ENCODE measurements around the gene C6orf120.
"Not testable (repeated sequence)": the region's sequence is repeated elsewhere in the genome, so short reads cannot be mapped to it uniquely, and the experiment has no call there.

C6orf120 gene

DNA sequence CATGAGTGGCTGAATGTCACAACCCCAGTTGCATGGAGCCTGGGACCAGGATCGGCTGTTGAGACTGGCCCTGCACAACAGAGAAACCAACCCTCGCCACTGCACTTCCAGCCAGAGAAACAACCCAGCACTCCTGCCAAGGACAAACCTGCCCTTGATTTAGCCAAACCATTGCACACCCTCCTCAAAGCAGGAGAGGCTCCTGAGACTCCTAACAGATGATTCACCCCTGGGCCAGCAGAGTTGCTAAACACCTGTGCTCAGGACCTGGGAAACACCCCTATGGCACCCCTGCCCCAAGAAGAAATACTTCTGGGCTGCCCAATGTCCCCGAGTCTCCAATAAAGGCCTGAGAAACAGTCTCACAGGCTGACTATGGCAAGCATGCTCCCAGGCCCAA, 17.9 kb upstream of the C6orf120 start:
- no peak for DNase-seq (ENCODE audit: low spot score)

DNA sequence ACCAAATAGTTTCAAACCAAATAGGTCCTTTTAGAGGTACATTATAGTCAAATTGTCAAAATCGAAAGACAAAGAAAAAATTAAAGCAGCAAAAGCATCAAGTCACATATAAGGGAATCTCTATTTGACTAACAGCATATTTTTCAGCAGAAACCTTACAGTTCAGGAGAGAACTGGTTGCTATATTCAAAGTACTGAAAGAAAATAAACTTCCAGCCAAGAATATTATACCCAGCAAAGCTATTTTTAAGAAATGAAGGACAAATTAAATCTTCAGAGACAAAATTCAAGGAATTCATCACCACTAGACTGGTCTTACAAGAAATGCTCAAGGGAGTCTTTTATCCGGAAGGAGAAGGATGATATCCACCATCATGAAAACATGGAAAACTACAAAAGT, 16.1 kb upstream of the C6orf120 start:
- DNase-seq (ENCODE audit: low spot score): no peak

DNA sequence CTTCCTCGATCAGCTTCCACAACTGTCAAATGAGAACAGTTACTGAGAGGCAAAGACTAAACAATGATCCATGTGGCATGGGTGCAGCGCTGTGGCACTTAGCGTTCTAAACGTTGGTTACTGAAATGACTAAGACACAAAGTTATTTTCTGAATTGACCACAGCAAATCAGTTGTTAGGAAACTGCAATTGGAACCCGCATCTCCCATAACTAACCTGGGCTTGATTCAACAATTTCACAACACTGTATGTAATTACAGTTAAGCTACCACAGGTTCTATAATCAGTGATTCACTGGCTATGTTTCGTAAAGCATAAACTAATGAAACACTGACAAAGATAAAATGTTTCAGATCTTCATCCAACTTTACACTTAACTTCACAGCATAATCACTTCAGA, 12.6 kb upstream of the C6orf120 start:
- DNase-seq (ENCODE audit: low spot score): no peak

DNA sequence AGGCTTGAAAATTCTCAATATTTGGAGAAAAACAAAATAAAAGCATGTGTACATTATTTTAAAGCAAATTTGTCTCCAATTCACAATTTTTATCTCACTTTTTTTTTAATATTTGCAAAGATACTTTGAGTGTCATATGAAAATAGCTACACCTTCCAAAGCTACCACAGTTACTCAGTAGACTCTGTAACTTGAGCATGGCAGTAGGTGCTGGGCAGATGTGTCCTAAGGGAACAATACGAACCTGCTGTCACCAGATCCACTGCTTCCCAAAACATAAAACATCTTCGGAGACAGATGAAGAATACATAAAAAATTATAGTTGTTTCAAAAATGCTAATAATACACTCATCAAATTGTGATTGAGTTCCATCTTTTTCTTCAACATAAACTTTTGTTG, 10.7 kb upstream of the C6orf120 start:
- no peak for DNase-seq (ENCODE audit: low spot score)

DNA sequence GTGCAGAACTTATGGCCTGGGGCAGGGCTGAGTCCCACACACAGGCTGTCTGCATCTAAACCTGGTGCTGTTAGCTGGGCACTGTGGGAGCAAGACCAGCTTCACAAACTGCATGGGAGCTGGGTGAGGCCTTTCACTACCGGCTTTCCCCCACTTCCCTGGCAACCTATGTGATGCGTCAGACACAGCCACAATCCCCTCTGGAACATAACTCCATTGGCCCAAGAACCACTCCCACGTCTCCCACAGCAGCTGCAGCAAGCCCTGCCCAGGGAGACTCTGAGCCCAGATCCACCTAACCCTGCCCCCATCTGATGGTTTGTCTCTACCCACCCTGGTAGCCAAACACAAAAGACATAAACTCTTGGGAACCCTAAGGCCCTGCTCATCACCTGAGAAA, 9.4 kb upstream of the C6orf120 start:
- DNase-seq (ENCODE audit: low spot score): no peak

DNA sequence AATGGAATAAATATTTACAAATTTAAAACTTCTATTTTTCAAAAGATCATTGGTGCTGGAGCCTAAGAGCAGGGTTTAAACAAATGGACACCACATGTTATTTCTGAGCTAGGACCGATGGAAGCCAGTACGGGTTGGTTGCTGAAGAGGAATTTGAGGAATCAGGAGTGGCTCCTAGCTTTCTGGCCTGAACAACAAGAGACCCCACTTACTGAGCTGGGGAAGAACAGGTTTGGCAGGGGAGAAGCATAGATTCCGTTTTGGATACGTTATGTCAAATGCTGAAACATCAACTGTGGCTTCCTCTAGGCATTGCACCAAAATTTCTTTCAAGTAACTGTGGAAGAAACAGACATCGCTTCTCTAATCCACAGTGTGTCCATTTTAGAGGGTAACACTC, 6.8 kb upstream of the C6orf120 start:
- no peak for DNase-seq (ENCODE audit: low spot score)

DNA sequence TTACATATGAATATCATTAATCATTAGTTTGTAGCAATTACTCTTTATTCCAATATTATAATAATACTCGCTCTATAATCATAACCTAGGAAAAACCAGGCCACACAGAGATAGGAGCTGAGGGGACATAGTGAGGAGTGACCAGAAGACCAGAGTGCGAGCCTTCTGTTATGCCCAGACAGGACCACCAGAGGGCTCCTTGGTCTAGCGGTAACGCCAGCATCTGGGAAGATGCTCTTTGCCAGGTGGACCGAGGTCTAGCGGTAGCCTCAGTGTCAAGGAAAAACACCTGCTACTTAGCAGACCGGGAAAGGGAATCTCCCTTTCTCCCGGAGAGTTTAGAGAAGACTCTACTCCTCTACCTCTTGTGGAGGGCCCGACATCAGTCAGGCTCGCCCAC, 4.8 kb upstream of the C6orf120 start:
- not testable (repeated sequence) for DNase-seq (ENCODE audit: low spot score)

DNA sequence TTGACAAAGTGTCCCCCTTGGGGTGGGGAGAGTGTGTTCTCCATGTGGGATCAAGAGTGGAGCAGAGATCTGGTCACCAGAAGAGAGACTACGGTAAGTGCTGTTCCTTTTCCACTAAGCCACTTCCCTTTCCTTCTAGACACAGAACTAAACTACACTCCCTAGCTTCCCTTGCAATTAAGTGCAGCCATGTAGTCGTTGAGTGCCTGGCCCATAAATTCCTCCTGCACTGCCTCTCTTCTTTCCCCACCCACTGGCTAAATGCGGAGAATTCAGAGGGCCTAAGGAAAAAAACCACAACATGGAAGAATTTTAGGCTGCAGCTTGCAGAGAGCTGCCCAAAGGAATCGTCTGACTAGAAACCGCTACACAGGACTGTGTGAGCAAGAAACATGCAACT, 1.6 kb upstream of the C6orf120 start:
- no peak for DNase-seq (ENCODE audit: low spot score)

DNA sequence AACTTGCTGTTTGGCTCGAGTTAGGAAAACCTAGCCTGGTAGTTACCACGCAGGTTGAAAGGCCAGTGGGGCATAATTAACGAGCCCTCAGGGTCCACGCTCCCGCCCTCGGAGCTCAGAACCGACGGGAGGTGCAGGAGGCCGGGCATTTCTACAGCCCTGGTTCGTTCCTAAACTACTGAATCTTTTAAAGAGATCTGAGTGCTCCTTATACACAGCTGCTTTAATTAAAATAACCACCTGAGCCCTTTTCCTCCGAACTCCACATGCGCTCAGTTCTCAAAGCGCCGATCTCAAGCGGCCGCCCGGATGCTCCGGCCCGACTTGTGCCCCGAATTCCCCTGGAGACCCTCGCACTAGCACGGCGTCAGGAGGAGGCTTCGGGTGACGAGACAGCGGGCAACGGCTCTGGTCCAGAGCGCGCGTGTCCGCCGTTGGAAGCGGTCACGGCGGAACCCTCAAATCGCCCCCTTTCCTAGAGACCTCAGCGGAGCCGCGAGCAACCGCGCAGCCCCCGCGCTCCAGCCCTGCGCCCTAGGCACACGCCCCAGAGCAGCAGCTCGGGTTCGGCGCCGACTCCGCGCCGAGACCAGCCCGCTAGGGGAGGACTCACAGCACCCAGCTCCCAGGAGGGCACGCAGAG, 494 bp upstream of the C6orf120 start:
- no peak for DNase-seq (ENCODE audit: low spot score)

DNA sequence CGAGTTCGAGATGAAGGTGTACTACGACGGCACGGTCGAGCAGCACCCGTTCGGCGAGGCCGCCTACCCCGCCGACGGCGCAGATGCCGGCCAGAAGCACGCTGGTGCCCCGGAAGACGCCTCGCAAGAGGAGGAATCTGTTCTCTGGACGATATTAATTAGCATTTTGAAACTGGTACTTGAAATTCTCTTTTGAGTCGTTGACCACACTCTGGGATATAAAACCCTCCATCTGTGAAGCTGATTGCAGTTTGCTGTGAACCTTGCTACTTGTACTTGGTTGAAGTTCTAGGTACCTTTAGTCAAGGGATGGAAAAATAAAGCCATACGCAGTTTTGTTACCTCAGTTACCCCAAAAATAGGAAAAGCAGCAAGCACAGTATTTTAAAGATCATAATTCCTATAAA, 917 bp downstream of the C6orf120 start:
- DNase-seq (ENCODE audit: low spot score): no peak

DNA sequence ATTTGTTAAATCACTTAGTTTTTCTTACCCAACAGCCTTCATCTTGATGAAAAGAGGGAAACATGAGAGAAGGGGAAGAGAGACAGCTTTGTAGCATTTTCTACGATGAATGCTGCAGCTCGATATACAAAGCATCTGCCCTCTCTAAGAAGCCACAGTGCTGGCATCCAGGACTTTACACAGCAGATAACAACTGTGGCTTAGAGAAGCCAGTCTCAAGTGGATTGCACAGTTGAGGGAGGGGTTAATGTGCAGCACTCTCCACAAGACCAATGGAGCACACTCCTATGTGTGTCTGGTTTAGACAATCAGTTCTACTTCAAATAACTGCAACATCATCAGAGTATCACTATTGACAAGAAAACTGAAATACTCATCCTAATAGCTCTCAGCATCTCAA, 5.8 kb downstream of the C6orf120 start:
- DNase-seq (ENCODE audit: low spot score): no peak

DNA sequence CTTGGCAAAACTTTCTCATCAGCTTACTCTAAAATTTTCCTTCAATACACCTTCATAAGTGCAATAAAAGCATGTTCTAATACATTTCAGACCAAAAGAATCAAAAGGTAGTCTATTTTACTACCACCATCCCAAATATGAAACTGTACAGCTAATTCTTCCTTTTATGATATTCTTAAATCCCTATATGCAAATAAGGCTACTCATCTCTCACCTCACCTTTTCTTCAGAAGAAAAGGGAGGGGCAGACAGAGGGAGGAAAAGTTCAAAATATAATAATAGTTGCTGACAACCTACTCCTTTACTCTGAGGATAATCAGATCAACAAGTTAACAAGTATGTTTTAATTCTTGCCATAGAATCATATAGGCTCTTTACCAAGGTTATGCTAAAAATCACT, 7.4 kb downstream of the C6orf120 start:
- no peak for DNase-seq (ENCODE audit: low spot score)

DNA sequence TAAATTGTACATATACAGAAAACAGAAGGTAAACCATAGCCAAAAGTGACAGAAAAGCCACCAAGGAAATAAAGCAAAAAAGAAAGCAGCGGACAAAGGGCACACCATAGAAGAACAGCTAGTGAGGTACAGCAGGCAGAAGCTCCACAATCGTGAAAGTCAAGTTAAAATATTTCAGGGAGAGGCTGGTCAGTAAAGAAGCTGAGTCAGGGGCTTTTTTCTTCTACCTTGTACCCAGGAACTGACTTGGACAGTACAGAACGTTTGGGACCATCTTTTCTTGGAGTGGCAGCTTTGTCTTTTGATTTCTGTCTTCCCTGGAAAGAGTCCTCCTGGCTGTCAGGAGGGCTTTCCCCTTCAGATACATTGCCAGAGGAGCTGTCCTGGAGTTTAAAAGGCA, 8.1 kb downstream of the C6orf120 start:
- no peak for DNase-seq (ENCODE audit: low spot score)

DNA sequence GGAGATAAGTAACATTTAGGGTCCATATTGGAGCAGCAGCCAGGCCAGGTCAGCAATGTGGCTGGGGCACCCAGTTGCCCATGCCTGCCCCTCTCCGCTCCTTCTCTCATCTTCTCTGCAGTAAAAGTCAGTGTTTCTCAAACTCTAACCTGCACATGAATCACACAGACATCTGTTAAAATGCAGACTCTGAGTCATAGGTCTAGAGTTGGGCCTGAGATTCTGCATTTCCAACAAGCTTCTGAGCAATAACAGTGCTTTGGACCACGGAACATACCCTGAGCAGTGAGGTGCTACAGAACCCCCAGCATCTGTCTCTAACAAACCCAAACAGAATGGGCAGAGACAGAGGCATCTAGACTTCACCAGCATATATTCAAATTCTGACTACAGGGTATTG, 12.3 kb downstream of the C6orf120 start:
- DNase-seq (ENCODE audit: low spot score): no peak

DNA sequence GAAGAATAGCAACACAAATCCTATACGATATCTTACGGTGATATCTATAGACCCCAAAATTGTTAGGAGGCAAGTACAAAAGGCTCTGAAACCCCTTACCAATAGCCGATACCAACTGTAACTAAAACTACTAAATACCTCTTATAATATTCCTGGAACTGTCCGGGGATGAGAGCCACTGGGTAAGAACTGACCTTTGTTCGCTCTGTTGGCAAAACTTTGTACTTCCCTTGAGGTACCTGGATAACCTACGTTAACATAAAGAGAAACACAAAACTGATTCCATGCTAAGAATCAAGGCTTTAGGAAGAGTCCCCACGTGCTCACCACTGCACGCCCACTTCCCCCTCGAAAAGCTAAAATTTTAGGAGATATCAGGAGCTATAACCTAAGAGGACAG, 12.7 kb downstream of the C6orf120 start:
- DNase-seq (ENCODE audit: low spot score): no peak

DNA sequence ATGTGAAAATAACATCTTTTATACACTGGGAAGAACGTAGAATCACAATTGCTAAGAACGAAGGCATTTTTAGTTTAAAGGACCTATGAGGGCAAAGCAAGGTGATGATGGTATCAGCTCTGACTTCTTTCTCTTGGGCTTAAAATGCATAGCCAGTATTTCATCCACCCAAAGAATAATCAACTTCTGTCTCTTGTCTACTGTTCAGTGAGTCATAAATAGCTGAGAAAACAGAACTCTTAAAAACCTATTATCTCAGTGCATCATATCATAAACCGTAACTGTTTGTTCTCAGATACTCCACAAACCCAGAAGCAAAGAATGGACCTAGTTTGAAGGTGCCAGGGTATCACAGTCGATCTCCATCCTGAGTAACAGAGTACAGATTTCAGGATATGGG, 17.2 kb downstream of the C6orf120 start:
- DNase-seq (ENCODE audit: low spot score): no peak

DNA sequence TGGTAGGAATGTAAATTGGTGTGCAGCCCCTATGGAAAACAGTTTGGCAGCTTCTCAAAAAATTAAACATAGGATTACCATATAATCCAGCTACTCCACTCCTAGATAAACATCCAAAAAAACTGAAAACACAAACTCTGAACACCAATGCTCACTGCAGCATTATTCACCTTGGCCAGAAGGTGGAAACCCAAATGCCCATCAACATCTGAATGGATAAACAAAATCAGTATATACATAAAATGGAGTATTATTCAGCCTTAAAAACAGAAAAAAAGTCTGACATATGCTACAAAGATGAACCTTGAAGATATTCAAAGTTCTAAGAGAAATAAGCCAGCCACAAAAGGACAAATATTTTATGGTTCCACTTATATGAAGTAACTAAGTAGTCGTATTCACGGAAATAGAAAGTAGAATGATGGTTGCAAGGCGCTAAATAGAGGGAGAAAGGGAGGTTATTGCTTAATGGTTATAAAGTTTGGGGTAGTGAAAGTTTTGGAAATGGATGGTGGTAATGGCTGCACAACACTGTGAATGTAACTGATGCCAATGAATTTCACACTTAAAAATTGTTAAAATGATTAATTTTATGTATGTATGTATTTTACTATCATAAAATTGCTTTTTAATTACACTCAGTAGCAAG, 18.4 kb downstream of the C6orf120 start:
- no peak for DNase-seq (ENCODE audit: low spot score)

DNA sequence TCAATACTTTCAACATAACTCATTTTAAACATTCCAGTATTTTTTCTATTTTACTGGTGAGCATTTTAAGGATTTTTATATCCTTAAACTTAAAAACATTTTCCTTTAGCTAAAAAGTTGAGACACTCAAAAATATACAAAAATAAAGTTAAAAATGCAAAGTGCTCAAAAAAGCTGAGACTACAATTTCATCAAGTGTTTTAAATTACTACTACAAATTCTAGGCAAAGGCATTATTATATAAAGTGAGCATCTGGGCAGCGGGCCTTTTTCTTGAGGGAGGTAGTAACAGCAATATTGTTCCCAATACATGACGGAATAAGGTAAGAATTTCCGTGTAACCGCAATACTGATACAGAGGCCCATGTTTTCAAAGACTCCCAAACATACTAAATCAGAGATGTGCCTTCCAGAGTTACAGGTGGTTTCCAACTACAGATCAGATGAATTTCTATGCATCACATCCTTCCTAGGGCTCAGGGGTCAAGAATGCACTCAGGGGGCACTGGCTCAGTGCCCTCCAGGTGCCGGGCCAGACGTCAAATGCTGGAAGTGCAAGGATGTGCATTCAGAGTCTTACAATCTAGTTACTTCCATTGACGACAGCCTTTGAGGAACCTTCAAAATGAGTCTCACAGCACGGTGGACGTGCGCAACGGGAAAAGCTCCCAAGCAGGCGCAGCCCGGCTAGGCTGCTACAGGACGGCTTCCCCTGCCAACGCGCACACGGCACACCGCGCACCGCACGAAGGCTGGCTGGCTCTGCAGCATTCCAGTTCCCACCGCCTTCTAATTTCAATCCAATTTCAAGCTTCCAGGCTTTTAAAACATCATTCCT, 20.7 kb downstream of the C6orf120 start:
- DNase-seq (ENCODE audit: low spot score): no peak

DNA sequence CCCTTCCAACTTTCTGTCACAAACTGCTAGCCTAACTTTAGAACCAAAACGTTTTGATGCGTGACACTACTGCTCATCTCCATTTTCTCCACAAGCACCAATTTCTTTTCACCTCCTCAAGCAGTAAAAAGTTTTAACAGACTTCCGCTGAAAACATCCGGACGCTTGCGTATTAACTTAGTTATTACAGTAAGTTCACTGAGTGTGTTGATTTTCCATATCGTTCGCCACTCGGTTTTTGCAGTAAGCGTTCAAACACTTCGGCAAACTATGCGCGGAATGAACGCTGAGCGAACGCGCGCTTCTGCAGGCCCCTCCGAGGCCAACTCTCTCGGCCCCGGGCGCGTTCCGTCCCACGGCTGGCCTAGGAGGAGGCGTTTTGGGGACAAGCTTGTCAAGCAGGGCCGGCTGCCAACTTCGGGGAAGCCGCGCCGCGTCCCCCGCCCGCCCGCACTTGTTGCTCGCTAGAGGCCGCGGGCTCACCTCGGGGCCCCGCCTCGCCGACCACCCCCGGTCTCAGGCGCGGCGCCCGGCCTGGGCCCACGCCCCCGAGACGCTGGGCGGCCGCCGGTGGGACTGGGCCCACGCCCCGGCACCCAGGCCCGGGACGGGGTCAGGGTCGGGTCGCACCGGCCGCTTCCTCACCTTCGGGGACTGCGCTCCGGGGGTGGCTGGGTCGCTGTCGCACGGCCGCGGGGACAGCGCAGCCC, 21.4 kb downstream of the C6orf120 start:
- DNase-seq (ENCODE audit: low spot score): no peak

DNA sequence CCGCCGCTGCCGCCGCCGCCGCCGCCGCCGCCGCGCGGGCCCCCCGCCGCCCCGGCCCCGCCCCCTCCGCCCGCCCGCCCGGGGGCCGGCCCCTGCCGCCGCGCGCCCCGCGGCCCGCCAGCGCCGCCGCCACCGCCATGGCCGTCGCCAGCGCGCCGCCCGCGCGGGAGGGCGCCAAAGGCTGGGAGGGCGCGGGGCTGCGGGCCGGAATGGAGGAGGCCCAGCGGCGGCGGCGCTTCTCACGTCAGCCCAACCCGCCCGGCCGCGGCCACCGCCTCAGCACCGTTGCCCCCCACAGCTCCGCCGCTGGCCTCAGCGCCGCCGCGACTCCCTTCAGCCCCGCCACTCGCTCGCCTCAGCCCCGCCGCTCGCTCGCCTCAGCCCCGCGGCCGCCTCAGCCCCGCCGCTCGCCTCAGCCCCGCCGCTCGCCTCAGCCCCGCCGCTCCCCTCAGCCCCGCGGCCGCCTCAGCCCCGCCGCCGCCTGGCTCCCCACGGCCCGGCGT, 22.1 kb downstream of the C6orf120 start:
- no peak for DNase-seq (ENCODE audit: low spot score)

DNA sequence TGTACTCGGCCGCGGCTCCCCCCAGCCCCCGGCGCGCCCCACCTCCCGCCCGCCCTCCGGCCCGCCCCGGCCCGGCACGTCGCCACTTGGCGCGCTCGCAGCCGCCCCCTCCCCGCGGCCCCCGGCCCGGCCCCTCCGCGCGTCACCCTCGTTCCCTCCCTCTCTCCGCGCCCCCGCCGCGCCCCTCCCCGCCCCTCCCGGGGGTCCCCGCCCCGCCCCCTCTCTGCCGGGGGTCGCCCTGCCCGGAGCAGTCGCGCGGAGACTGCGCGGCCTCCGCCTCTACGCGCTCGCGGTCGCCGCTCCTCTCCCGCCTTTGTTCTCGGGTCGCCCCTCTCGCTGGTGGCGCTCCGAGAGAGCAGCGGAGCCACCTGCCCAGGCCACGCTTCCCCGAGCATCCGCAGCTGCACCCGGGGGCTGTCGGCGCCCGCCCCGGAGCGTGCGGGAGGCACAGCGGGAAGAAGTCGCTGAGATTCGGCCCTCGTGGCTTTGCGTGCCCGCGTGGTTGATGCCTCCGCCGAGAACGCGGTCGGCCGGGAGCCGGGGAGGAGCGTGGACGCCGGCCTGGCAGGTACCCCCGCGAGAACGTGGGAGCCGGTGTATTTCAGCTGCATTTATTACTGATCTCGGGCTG, 22.7 kb downstream of the C6orf120 start, which contains the start of gene PHF10:
Gene PHF10 (minus strand): TSS at position 7 of the 631 bp plus-strand sequence. CDS start 569 bp downstream, outside the sequence.
- DNase-seq (ENCODE audit: low spot score): no peak

All from COLO829 (cell line).